ENCODE results near the gene RIPOR1. TPM values are rescaled to one million over a fixed set of nuclear protein-coding genes. Genes with fewer than 3 reads are reported as not detected.

Gene RIPOR1
- total and polyA plus RNA-seq, 2 donors from 2014 or later: 60.9 to 116 TPM

- TF ChIP-seq CTCF (IDR thresholded peaks at IDR 0.05; ENCODE audit: borderline replicate concordance, extremely low read depth, insufficient read depth): no peak
- intact Hi-C loops (cut with DNase I): no loop called here
- no peaks in the 10 kb centered on the region for H3K9me3 ChIP-seq (ENCODE audit: control insufficient read depth in 2 of 3, insufficient read depth in 1 of 3, low read length in 3 of 3)
- H3K27ac ChIP-seq (ENCODE audit: low read depth in 2 of 2, low read length in 2 of 2): no peak overlapping the region
- H3K27me3 ChIP-seq (ENCODE audit: control insufficient read depth, insufficient read depth, low read length): no peaks in the 10 kb centered on the region
- DNase-seq: no peak
- FAIRE-seq: no peak
- H3K4me1 ChIP-seq (ENCODE audit: control insufficient read depth in 2 of 3, insufficient read depth in 2 of 3, low read depth in 1 of 3, low read length in 3 of 3): no peaks in the 10 kb centered on the region
- no peaks in the 10 kb centered on the region for H3K36me3 ChIP-seq (ENCODE audit: control insufficient read depth in 2 of 3, insufficient read depth in 3 of 3, low read length in 3 of 3)
- no peak overlapping the region for H3K9ac ChIP-seq (ENCODE audit: low read length in 3 of 3)
- H3K4me3 ChIP-seq (ENCODE audit: low read length in 3 of 3): no peak overlapping the region
These were observed 38.1 kb upstream of the RIPOR1 start for GRCh38 chr16:67490335-67491096.

- no peaks in the 10 kb centered on the region for H3K36me3 ChIP-seq (ENCODE audit: control insufficient read depth in 2 of 3, insufficient read depth in 3 of 3, low read length in 3 of 3)
- TF ChIP-seq CTCF (IDR thresholded peaks at IDR 0.05; ENCODE audit: borderline replicate concordance, extremely low read depth, insufficient read depth): no peak
- no peak overlapping the region for H3K27ac ChIP-seq (ENCODE audit: low read depth in 2 of 2, low read length in 2 of 2)
- H3K27me3 ChIP-seq (ENCODE audit: control insufficient read depth, insufficient read depth, low read length): no peaks in the 10 kb centered on the region
- peaks cover 0 to 6% (median 0%) of the 10 kb centered on the region in 3 donors for H3K4me1 ChIP-seq (ENCODE audit: control insufficient read depth in 2 of 3, insufficient read depth in 2 of 3, low read depth in 1 of 3, low read length in 3 of 3)
- no peak overlapping the region for H3K4me3 ChIP-seq (ENCODE audit: low read length in 3 of 3)
- H3K9me3 ChIP-seq (ENCODE audit: control insufficient read depth in 2 of 3, insufficient read depth in 1 of 3, low read length in 3 of 3): no peaks in the 10 kb centered on the region
- intact Hi-C loops (cut with DNase I): no loop called here
- H3K9ac ChIP-seq (ENCODE audit: low read length in 3 of 3): no peak overlapping the region
- no peak for FAIRE-seq
- DNase-seq: peak in 1 of 5 donors; percentile 18
These were observed 29.5 kb upstream of the RIPOR1 start for GRCh38 chr16:67499106-67499505.

DNA sequence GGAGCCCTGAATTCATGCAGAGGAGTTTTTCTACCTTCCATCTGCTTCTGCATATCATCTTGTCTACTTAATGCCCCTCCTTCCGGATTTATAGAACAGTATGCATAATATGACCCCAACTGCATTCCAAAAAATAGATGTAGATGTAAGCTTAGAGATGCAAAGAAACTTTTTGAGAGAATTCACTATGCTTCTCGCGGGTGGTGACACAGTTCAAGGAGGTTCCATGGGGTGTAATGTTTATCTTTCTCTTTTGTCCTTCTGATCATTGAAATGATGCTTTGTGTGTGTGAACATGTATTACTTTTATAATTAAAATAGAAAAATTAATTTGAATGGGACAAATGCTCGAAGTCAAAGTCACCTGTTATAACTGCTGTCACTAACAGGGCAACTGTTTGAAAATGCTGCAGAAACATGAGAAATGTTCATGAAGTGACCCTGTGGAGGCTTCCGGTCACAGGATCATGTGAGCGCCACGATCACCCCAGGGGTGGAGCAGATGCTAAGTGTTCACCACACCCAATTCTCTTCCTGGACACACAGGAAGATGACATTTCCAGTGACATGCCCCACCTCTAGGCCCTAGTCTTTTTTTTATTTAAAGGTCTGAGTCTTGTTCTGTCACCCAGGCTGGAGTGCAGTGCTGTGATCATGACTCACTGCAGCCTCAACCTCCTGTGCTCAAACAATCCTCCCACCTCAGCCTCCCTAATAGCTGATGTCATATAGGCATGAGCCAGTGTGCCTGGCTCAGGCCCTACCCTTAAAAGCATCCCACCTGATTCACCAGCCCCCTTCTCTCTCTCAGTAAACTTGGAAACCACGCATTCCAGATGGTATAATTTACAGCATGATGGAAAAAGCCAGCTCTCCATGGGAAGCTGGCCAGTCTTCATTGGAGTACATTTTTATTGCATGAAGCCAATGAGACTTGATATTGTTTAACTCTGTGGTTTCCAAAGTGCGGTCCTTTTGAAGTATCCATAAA lies 24.3 kb upstream of the RIPOR1 start:
- no peak overlapping the region for H3K4me3 ChIP-seq (ENCODE audit: low read length in 3 of 3)
- H3K9me3 ChIP-seq (ENCODE audit: control insufficient read depth in 2 of 3, insufficient read depth in 1 of 3, low read length in 3 of 3): no peaks in the 10 kb centered on the region
- peaks cover 0 to 6% (median 0%) of the 10 kb centered on the region in 3 donors for H3K4me1 ChIP-seq (ENCODE audit: control insufficient read depth in 2 of 3, insufficient read depth in 2 of 3, low read depth in 1 of 3, low read length in 3 of 3)
- intact Hi-C loops (cut with DNase I): no loop called here
- H3K27me3 ChIP-seq (ENCODE audit: control insufficient read depth, insufficient read depth, low read length): no peaks in the 10 kb centered on the region
- FAIRE-seq: no peak
- peak in 1 of 5 donors; percentile 80 for DNase-seq
- H3K27ac ChIP-seq (ENCODE audit: low read depth in 2 of 2, low read length in 2 of 2): peak overlapping the region in 1 of 2 donors; percentile 23
- H3K36me3 ChIP-seq (ENCODE audit: control insufficient read depth in 2 of 3, insufficient read depth in 3 of 3, low read length in 3 of 3): no peaks in the 10 kb centered on the region
- H3K9ac ChIP-seq (ENCODE audit: low read length in 3 of 3): no peak overlapping the region
- TF ChIP-seq CTCF (IDR thresholded peaks at IDR 0.05; ENCODE audit: borderline replicate concordance, extremely low read depth, insufficient read depth): no peak
